HL-60 (cell line): Measurements from ENCODE around the gene RNF152.

ENCODE experiments used
- DNase-seq, 2 experiments: peaks; one replicate each; pipeline ENCODE4 v3.0.0-alpha.2; 2010 to 2020; ENCODE audit warnings: low read depth in 1 of 2, low spot score in 1 of 2
- H3K27ac ChIP-seq: fragments of 250-450 bp; sonication (Bioruptor Pico); replicated peaks from 2 replicates; pipeline ENCODE4 v1.5.1; 2020; ENCODE audit warnings: mild to moderate bottlenecking, moderate library complexity
- H3K27me3 ChIP-seq: fragments of 250-450 bp; sonication (Bioruptor Pico); 2 replicates; pipeline ENCODE4 v1.5.1; 2021; ENCODE audit warnings: mild to moderate bottlenecking, moderate library complexity; ENCODE audit not compliant: insufficient read depth, poor library complexity, severe bottlenecking
- H3K4me3 ChIP-seq: replicated peaks from 2 replicates; pipeline ENCODE4 v1.5.1; 2011; ENCODE audit warnings: mild to moderate bottlenecking, control low read depth, low read length; ENCODE audit not compliant: insufficient read depth
- GABPA ChIP-seq: IDR thresholded peaks from 2 replicates; pipeline ENCODE4 v1.6.1; 2012; ENCODE audit warnings: low read depth
- POLR2AphosphoS5 ChIP-seq: IDR thresholded peaks from 2 replicates; pipeline ENCODE4 v1.6.1; 2012; ENCODE audit warnings: low read depth
- SPI1 ChIP-seq: IDR thresholded peaks from 2 replicates; pipeline ENCODE4 v1.6.1; 2012; ENCODE audit warnings: low read depth, mild to moderate bottlenecking, borderline replicate concordance
- TF ChIP-seq, protein P1 (sequence below): IDR thresholded peaks from 2 replicates; pipeline ENCODE4 v1.6.1; 2012; ENCODE audit warnings: low read depth; ENCODE audit not compliant: insufficient replicate concordance
- TF ChIP-seq, protein P2 (sequence below): IDR thresholded peaks from one replicate; pipeline ENCODE4 v1.5.1; 2011; ENCODE audit warnings: low read length, control low read depth, inconsistent platforms; ENCODE audit not compliant: insufficient read depth

RNF152 gene

DNA sequence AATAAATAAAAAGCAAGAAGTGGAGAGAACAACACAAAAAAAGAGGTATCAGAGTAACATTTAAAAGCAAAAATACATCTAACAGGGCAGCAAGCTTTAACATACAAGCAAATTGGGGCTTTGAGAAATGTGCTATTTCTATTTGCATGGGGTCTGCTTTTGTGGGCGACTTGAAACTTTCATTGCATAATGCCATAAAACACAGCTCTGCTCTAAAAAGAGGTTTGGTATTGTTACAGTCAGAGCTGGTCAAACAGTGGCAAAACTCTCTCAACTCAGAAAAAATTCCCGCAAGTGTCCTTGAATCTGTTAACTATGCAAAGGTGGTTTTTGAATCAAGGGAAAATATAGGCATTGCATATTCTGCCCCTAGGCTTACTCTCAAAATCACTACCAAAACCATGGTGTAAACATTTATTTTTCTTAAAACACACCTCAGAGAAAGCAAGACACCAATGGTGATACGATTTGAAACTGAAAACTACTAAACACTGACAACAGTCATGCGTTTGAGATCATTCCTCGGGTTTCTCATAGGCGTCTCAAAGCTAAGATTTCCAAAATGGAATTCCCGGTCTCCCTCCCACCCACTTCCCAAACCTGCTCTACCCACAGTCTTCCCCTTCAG lies 45.5 kb downstream of the RNF152 start:
- no peak for DNase-seq
- no peak for TF ChIP-seq POLR2AphosphoS5
- TF ChIP-seq SPI1 = no peak
- TF ChIP-seq, protein P1, sequence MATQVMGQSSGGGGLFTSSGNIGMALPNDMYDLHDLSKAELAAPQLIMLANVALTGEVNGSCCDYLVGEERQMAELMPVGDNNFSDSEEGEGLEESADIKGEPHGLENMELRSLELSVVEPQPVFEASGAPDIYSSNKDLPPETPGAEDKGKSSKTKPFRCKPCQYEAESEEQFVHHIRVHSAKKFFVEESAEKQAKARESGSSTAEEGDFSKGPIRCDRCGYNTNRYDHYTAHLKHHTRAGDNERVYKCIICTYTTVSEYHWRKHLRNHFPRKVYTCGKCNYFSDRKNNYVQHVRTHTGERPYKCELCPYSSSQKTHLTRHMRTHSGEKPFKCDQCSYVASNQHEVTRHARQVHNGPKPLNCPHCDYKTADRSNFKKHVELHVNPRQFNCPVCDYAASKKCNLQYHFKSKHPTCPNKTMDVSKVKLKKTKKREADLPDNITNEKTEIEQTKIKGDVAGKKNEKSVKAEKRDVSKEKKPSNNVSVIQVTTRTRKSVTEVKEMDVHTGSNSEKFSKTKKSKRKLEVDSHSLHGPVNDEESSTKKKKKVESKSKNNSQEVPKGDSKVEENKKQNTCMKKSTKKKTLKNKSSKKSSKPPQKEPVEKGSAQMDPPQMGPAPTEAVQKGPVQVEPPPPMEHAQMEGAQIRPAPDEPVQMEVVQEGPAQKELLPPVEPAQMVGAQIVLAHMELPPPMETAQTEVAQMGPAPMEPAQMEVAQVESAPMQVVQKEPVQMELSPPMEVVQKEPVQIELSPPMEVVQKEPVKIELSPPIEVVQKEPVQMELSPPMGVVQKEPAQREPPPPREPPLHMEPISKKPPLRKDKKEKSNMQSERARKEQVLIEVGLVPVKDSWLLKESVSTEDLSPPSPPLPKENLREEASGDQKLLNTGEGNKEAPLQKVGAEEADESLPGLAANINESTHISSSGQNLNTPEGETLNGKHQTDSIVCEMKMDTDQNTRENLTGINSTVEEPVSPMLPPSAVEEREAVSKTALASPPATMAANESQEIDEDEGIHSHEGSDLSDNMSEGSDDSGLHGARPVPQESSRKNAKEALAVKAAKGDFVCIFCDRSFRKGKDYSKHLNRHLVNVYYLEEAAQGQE = no peak
- TF ChIP-seq, protein P2, sequence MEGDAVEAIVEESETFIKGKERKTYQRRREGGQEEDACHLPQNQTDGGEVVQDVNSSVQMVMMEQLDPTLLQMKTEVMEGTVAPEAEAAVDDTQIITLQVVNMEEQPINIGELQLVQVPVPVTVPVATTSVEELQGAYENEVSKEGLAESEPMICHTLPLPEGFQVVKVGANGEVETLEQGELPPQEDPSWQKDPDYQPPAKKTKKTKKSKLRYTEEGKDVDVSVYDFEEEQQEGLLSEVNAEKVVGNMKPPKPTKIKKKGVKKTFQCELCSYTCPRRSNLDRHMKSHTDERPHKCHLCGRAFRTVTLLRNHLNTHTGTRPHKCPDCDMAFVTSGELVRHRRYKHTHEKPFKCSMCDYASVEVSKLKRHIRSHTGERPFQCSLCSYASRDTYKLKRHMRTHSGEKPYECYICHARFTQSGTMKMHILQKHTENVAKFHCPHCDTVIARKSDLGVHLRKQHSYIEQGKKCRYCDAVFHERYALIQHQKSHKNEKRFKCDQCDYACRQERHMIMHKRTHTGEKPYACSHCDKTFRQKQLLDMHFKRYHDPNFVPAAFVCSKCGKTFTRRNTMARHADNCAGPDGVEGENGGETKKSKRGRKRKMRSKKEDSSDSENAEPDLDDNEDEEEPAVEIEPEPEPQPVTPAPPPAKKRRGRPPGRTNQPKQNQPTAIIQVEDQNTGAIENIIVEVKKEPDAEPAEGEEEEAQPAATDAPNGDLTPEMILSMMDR = no peak
- TF ChIP-seq GABPA = no peak
- no peak overlapping the region for H3K27ac ChIP-seq
- no peak overlapping the region for H3K4me3 ChIP-seq
- H3K27me3 ChIP-seq = peaks cover 6% of the 10 kb centered on the region

DNA sequence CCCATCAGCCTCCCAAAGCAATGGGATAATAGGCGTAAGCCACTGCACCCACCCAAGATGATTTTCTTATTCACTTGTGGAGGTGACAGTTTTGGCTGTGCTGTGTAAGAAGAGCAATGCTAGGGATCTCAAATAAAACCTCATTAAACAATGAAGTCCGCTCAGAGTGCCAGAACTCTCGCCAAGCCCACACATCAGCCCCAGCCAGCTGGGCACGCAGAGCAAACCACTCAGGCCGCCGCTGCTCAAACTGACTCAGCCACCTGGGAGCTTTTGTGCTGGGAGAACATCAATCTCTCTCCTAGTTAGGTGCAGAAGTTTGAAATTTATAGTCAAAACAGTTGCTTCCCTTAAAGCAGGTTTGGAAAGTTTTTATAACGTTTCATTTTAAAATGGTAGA lies 47.6 kb downstream of the RNF152 start:
- DNase-seq = no peak
- Histone ChIP-seq H3K27ac (no peak overlapping the region), H3K4me3 (no peak overlapping the region), H3K27me3 (peaks cover 5% of the 10 kb centered on the region)
- TF ChIP-seq GABPA = no peak
- TF ChIP-seq, protein P1 = no peak
- TF ChIP-seq POLR2AphosphoS5 = no peak
- TF ChIP-seq SPI1 = no peak
- TF ChIP-seq, protein P2 = no peak

DNA sequence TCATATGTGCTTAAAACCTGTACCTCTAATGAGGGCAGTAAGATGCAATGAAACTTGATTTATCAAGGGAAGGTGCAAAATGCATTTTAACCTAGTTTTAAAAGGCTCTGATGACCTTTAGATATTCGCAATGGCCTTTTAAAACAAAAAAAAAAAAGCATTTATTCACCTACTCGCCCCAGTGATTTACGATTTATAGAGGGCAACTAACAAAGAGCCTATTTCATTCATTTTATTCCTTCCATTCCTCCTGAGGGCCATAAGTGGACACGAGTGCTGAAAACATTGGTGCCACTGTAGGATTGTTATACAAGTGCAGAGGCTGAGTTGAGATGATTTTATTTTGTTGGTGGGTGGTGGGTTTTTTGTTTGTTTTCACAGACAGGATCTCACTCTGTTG lies 48.1 kb downstream of the RNF152 start:
- DNase-seq = no peak
- peaks cover 1% of the 10 kb centered on the region for H3K27me3 ChIP-seq
- no peak overlapping the region for H3K4me3 ChIP-seq
- no peak overlapping the region for H3K27ac ChIP-seq
- TF ChIP-seq SPI1 (no peak), POLR2AphosphoS5 (no peak), GABPA (no peak)
- TF ChIP-seq, protein P2 = no peak
- TF ChIP-seq, protein P1 = no peak
